UCSD-AML1 (cell line): ENCODE measurements around the gene GDPD4.

Experiments
- DNase-seq: peaks from one replicate; lab custom pipeline; 2025; ENCODE audit not compliant: unreplicated experiment; lab: John Stamatoyannopoulos, UW

Gene GDPD4, protein sequence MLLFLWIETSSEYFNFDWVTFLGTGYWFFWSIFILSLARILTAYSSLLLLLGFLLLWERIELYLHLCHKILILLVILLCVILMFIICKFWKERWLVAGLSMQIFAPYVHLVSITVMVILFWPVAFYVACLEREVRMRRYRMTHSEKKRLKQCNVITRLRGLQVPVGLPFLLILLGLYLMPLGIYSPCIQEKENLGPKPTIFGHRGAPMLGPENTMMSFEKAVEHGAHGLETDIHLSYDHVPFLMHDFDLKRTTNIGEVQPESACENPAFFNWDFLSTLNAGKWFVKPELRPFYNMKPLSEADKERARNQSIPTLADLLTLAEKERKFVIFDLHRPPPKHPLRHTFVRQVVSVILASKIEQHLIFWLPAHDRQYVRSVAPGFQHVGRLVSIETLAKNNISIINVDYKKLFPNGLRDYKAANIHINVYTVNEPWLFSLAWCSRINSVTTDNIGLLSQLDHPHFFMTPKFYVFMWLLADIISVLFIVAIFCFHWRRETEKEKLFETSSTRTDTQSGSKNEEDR

DNA sequence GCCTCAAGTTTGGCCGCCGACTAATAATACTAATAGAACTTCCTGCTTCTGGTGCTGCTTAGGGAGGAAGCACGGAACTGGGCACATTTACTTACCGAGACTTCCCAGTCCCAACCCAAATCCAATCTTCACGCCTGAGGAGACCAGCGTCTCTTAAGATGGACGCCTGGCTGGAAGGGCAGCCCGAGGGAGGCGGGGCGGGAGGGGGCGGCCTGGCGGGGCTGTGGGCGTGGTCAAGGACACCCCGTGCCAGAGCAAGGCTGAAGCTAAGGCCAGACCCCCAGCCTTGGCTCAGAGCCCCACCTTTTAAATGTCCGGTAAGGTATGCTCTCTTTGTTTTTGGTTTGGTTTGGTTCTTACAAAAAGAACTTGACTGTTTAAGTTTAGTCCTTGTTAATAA is at the start of gene GDPD4:
Gene GDPD4, minus strand, starts transcription at position 177 of the 400 bp plus-strand sequence. CDS start 16,549 bp downstream, outside the sequence.
- no peak for DNase-seq

DNA sequence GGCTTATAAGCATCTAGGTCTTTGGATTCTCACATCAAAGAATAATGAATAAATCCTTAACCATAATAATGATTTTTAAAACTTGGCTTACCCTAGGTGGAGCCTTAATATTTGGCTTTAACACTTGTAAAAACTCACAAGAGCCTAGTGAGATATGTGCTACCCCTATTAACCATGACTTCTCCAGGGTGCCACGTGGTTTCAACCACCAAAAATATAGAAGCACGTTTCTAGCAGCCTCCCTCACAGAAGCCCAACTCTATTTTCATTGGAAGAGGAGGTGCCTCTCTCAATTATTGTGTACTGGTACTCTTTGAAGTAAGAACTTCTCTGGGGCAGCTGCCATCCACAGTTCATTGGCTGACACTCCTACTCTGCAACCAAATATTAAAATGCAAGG is 46.5 kb upstream of the GDPD4 start:
- DNase-seq, result no peak

DNA sequence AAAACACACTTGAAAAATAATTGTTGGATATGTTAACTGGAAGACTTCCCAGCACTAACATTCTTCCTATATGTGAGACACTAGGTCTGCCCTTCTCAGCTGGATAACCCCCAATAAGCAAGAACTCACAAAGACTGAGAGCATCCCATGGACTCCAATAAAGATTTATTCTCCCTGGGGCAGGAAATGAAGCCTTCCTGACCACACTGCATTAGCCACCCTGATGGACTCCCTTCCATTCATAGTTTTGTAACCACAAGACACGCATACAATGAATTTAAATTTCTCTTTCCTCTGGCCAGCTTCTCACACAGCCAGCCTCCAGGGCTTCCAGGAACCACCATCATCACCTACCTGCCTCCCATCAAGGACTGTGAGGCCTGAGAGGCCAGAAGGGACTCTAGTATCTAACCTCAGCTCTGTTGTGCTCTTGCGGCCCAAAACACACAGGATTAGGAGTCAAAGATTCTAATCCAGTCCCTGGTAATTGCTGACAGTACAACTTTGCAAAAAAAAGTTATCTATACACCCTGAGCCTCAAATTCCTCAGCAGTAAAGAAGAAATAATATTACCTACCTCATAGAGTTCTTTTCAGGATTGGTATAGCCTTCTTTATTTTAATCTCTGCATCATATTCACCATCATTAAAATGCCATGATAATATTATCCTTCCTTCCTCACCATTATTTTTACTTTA is 45.6 kb upstream of the GDPD4 start:
- no peak for DNase-seq

DNA sequence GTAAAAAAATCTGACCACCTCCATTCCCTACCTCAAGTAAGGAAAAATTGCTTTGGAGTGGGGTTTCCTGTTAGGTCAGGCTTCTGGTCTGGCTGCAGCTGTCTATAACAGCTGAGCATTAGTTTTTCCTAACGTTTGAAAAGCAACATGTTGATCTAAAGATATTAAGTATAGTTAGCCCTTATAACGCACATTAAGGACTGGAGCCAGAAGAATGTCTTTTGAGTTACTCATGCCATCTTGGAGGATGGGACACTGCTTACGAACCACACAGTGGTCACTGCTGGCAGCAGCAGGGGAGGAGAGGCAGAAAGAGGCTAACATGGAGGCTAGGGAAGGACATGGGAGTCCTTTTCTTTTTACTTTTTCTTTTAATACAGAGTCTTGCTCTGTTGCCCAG is 44.1 kb upstream of the GDPD4 start:
- DNase-seq, result no peak

DNA sequence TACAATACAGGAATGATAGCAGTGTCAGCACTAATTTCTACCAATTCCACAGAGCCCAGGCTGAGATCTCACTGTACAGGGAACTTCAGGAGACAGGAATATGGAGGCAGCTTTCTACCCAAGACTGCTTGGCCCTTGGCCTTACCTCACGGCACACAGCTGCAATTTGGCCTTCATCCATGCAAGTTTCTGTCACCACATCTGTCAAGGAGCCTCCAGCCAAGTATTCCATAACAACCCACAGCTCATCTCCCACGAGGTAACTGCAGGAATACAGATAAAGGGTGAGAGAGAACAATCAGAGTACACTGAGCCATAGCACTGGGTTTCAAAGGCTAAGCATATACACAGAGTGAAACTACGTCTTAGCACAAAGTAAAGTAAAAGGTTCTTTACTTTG is 39.0 kb upstream of the GDPD4 start:
- no peak for DNase-seq

DNA sequence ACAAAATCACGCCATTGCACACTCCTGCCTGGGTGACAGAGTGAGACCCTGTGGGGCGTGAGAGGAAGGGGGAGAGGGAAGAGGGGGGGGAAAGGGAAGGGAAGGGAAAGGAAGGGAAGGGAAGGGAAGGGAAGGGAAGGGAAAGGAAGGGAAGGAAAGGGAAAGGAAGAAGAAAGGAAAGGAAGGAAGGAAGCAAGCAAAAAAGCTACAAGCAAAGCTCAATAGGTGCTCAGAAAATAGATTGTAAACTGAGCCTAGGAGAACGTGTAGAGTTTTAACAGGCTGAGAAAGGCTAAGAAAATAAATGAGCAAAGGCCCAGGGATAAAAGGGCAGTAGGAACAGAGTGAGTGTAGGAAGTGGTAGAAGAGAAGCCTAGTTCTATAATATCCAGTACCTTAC is 30.8 kb upstream of the GDPD4 start:
- DNase-seq, result no peak

DNA sequence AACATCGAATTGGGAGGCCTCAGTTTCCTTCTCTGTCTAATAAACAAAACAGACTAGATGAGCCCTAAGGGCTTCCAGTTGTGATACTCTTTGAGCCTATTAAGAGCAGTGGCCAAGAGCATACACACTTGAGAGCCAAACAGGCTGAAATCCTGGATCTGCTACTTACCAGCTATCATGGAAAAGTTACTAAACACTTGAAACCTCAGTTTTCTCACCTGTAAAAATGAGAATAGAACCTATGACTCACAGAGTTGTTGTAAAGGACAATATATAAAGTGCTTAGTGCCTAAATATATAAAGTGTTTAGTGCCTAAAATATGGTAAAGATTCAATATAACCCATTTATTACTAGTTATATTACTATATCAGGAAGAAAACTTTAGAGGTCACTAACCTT is 23.7 kb upstream of the GDPD4 start:
- DNase-seq, result no peak

DNA sequence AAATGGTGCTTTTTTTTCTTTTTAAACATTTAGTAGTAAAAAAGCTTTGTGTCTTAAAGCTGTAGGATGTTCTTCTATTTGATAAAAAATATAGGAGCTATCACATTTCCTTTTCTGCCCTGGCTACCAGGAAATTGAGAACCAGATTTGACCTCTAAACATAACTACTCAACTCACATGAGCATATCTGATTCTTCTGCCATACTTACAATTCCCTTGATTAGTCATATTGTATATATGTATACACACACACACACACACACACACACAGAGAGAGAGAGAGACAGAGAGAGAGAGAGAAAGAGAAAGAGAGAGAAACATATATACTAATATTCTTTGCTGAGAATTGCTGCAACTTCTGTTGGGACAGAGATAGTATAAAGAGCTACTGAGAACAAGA is 23.0 kb upstream of the GDPD4 start:
- DNase-seq, result no peak

DNA sequence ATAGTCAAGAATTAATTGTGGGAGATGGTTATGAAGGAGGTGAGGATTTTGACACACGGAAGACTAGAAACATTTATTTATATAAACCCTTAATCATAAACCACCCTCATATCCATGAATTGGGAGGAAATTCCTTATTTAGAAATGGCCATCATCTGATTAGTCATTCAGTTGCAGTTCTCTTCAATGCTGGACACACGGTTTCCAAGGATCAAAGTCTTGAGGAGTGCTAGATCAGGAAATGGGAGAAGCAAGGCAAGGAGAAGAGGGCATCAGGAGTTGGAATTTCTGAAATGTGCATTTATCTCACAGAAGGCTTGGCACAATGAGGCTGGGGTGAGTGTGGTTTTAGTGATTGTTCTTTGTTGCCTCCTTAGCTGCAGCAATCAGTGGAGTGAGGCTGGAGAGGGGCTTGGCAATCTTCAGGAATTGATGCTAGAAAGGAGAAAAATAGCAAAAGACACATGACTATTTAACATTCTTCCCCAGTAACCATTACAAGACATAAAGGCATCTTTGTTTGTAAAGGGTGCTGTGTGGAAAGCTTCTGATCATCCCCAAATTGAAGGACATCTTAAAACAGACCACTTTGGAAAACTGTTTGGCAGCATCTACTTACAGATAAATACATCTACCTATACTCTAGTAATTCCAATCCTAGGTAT is 21.6 kb upstream of the GDPD4 start:
- DNase-seq, result no peak

DNA sequence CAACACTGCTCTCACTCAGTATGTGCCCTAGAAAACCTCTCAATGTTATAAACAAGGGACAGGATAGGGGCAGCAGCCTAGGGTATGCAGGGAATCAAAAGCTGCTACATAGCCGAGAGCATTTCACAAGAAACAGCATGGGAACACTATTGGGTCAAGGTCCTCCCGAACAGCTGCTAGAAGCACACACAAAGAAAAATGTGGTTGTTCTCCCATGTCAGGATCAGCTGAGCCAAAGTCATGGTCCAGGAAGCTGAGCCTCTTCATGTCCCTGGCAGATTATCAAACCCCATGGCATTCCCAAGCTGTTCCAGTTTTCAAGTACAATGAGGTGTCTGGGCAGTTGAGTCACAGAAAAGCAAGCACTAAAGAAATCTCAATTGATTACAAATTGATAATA is 21.0 kb upstream of the GDPD4 start:
- no peak for DNase-seq

DNA sequence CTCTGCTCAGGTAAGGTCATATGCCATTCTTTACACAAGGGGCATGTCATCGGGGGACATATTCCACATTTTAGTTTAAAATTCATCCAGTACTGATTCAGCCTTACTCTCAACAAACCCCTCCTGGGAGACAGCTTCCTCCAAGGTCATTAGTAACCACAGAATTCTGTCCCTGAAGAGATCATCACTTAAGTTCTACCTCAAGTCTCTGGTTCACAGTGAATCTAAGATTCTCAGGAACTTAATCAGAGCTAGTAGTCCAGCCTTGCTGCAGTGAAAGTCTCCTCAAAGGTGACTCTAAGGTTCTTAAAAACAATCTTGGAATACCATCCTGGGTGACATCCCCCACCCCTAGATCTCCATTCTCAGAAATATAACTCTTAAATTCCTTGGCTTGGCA is 18.9 kb upstream of the GDPD4 start:
- DNase-seq, result no peak

DNA sequence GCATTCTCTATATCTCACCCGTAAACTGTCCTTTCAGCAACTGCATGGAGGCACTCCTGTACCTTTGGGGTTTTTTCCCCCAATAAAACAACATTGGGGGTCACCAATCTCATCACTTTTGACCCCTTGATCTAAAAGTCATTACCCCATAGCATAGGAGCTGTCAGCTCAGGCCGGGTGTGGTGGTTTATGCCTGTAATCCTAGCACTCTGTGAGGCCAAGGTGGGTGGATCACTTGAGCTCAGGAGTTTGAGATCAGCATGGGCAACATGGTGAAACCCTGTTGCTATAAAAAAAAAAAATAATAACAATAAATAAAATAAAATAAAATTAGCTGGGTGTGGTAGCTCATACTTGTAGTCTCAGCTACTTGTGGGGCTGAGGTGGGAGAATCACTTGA is 17.1 kb upstream of the GDPD4 start:
- no peak for DNase-seq

DNA sequence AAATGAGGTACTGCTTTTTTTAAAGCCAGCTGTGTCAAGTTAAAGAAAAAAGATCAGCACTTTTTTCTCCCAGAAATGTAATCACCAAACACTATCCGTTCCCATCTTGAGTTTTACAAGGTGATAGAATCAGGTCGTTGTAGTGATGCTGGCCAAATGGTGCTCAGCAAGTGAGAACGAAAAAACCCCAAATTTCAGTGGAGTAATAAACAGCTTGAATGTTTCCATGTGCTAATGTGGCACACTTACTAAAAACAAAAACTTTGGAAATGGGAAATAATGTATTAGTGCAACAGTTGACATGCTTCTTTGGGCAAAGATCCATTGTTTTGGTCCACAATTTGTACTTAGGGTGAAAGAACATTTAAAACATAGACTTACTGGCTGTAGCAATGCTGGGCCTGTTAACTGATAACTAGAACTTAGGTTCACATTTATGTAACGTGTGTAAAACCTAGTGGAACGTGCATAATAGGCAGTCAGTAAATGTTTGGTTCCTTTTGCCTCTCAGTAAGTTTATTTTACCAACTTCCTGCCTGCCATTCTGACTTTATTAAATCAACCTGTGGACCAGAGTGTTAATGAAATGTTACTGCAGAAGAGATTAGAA is 15.4 kb upstream of the GDPD4 start:
- no peak for DNase-seq

DNA sequence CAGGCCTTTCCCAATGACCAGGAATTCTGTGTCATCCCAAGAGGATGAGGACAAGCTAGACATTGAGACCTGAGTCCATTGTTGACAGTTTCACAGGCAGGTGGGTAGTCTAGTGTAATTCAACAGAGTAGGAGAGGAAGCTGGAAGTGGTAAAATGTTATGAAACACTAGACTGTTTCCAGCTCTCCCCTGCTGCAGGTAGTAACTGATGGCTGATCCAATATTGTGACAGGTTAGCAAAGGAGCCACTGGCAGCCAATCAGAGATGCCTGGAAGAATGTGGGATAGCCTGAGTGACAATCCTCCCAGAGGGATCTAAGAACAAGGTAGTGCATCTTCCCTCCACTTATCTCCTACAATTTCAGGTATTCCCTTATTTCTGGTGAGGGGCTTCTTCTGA is 10.6 kb upstream of the GDPD4 start:
- no peak for DNase-seq

DNA sequence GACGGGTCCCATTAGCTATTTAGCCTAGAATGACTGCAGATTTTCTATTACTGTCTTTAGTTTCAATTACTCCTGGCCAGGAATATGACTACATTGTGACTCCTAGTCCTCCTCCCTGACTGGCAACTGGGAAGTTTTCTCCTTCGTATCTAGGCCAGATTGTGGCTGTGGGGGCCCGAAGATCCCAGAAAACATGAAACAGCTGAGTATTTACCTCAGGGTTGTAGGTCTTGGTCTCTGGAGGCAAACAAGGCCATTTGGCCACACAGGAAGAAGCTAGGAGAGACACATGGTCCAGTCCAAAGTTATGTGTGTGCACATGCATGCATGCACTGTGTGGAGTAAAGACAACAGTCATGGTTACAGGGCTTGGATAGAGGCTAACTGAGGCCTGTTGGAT is 10.2 kb upstream of the GDPD4 start:
- no peak for DNase-seq

DNA sequence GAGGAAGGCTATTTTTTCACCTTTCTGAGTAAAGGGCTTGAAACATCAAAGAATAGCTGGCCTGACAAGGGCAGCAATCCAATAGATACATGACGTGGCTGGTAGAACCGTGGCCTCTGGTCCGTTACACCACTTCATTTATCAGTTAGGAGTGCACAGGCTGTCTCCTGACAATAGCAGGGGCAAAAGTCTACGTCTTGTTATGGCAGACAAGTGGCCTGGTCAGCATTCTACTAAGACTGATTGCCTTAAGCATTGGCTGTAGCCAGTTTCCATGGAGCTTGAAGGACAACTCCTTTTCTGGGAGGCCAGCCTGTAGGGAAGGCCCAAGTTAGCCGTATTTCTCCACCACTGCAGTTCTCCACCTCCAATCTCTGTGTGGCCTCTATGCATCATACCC is 9.2 kb upstream of the GDPD4 start:
- DNase-seq, result no peak

DNA sequence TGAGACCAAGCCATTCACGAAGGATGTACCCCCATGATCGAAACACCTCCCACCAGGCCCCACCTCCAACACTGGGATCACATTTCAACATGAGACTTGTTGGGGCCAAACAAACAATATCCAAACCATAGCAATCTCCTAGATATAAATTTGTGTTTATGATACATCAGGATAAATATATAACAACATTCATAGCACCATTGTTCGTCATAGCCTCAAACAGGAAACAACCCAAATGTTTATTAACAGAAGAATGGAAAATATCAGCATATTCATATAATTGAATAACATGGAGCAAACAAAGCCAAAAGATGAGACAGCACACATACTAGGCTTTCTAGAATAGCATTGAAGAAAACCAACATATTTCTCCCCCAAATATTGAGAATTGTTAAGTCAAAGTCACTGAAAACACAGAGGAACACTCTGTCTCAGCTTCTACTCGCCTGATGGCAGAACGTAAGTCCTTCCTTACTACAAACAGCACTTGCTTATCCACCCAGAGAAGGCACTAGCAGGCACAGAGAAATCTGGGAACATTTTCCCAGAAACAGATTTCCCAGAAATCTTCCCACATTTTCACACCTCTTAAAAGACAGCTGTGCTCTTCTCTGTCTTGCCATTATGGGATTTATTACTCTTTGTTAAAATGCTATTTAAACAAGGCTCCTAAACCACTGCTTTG is 8.1 kb upstream of the GDPD4 start:
- no peak for DNase-seq

DNA sequence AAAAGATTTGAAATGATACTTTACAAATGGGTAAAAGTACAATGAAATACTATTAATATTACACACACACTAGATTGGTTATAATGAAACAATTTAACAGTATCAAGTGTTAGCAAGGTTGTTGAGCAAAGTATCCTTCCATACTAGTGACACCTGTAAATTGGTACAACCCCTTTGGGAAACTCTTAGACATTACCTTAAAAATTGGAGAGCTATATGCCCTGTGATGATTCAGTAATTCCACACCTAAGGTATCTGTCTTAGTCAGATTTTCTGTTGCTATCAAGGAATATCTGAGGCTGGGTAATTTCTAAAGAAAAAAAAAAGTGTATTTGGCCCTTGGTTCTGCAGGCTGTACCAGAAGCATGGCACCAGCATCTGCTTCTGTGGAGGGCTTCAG is 7.4 kb upstream of the GDPD4 start:
- no peak for DNase-seq

DNA sequence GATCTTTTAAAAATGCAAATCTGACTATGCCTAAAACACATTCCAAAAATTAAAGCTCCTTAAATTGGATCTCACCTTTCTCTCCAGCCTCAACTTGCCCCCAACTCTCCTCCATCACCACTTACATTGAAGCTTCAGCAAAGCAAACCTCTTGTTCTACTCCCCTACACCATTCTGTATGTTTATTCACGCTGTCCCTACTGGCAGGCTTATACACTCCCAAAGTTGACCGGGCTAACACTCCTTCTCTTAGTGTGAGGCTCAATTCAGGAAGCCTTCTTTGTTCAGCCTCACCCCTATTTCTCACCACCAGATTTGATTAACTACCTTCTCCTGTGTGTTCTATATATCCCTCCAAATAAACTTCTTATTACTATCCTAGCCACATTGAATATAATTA is 1.8 kb upstream of the GDPD4 start:
- no peak for DNase-seq

DNA sequence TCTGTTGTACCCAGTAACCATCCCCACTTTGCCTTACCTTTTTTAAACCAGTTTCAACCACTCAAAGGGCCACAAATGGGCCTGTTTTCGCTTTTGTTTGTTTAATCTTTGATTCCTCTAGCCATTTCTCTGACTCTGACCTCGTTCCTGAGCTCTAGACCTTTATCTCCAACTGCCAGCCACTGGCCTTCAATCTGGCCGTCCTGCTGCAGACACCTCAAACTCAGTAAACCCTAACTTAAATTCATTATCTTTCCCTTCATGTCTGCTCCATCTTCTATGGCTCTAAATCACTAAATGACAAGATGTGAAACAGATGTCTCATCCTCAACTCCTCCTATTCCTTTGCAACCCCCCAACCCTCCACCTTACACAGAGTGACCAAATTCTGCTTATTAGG is 1.3 kb upstream of the GDPD4 start:
- no peak for DNase-seq

DNA sequence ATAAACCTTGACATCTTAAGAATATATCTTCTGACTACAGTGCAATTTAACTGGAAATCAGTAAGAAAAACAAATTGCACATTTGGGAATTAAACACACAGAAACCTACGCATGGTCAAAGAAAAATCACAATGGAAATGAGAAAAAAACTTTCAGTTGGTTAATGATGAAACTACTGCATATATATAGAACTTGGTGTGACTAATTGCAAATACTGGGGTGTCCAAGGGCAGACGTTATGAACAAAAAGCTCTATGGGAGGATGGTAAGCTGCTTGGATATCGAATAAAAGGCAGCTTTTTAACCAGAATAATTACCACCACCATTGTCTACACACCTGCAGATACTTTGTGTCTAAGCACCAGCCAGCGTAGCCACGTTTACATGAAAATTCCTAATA is 791 bp downstream of the GDPD4 start:
- no peak for DNase-seq
